ENCODE data around the gene PAGR1.

PAGR1 gene

GRCh38 chr16:29858149-29858849, 42.3 kb downstream of the PAGR1 start:
- Histone ChIP-seq H3K36me3 (ENCODE audit: low read length) (no peaks in the 10 kb centered on the region), H3K9ac (ENCODE audit: low read length) (no peak overlapping the region), H2AFZ (ENCODE audit: low read depth, low read length, severe bottlenecking) (no peak overlapping the region), H3K4me2 (ENCODE audit: low read depth, low read length, poor library complexity, severe bottlenecking) (no peak overlapping the region), H3K9me2 (replicated peaks; ENCODE audit: insufficient read depth, low read length) (no peaks in the 10 kb centered on the region), H3F3A (ENCODE audit: insufficient read depth) (no peaks in the 10 kb centered on the region), H3K79me2 (ENCODE audit: insufficient read depth, low read length) (no peaks in the 10 kb centered on the region; the same call in 1 of the 2 replicates), H3K27ac (ENCODE audit: low read depth, low read length) (no peak overlapping the region), H4K20me1 (ENCODE audit: low read depth, low read length) (no peaks in the 10 kb centered on the region), H3K4me3 (ENCODE audit: insufficient read depth, low read length, poor library complexity, severe bottlenecking) (no peak overlapping the region), H3K27me3 (ENCODE audit: low read length) (no peaks in the 10 kb centered on the region), H3K9me3 (ENCODE audit: insufficient read depth, low read length) (no peaks in the 10 kb centered on the region)
- TF ChIP-seq EZH2phosphoT487 (conservative IDR thresholded peaks at IDR 0.05; ENCODE audit: low read length) (no peak), CTCF (IDR thresholded peaks at IDR 0.05; ENCODE audit: insufficient read depth, low read length, poor library complexity, severe bottlenecking) (no peak)

GRCh38 chr16:29858974-29859373, 43.0 kb downstream of the PAGR1 start:
- Histone ChIP-seq H3K4me3 (ENCODE audit: insufficient read depth, low read length, poor library complexity, severe bottlenecking) (no peak overlapping the region), H3K4me2 (ENCODE audit: low read depth, low read length, poor library complexity, severe bottlenecking) (no peak overlapping the region), H3K9ac (ENCODE audit: low read length) (no peak overlapping the region), H2AFZ (ENCODE audit: low read depth, low read length, severe bottlenecking) (no peak overlapping the region), H3K27me3 (ENCODE audit: low read length) (no peaks in the 10 kb centered on the region), H3K9me3 (ENCODE audit: insufficient read depth, low read length) (no peaks in the 10 kb centered on the region), H3K79me2 (ENCODE audit: insufficient read depth, low read length) (no peaks in the 10 kb centered on the region; the same call in 1 of the 2 replicates), H3K9me2 (replicated peaks; ENCODE audit: insufficient read depth, low read length) (no peaks in the 10 kb centered on the region), H3F3A (ENCODE audit: insufficient read depth) (no peaks in the 10 kb centered on the region), H3K27ac (ENCODE audit: low read depth, low read length) (no peak overlapping the region), H3K36me3 (ENCODE audit: low read length) (no peaks in the 10 kb centered on the region), H4K20me1 (ENCODE audit: low read depth, low read length) (no peaks in the 10 kb centered on the region)
- TF ChIP-seq CTCF (IDR thresholded peaks at IDR 0.05; ENCODE audit: insufficient read depth, low read length, poor library complexity, severe bottlenecking) = no peak
- no peak for TF ChIP-seq EZH2phosphoT487 (conservative IDR thresholded peaks at IDR 0.05; ENCODE audit: low read length)

- no peak overlapping the region for H2AFZ ChIP-seq (ENCODE audit: low read depth, low read length, severe bottlenecking)
- no peaks in the 10 kb centered on the region for H3K9me3 ChIP-seq (ENCODE audit: insufficient read depth, low read length)
- TF ChIP-seq EZH2phosphoT487 (conservative IDR thresholded peaks at IDR 0.05; ENCODE audit: low read length) (no peak), CTCF (IDR thresholded peaks at IDR 0.05; ENCODE audit: insufficient read depth, low read length, poor library complexity, severe bottlenecking) (no peak)
- no peaks in the 10 kb centered on the region for H3K36me3 ChIP-seq (ENCODE audit: low read length)
- H3K4me3 ChIP-seq (ENCODE audit: insufficient read depth, low read length, poor library complexity, severe bottlenecking) = no peak overlapping the region
- no peaks in the 10 kb centered on the region for H3K27me3 ChIP-seq (ENCODE audit: low read length)
- no peak overlapping the region for H3K9ac ChIP-seq (ENCODE audit: low read length)
- H3K27ac ChIP-seq (ENCODE audit: low read depth, low read length) = no peak overlapping the region
- H3F3A ChIP-seq (ENCODE audit: insufficient read depth) = no peaks in the 10 kb centered on the region
- H3K4me2 ChIP-seq (ENCODE audit: low read depth, low read length, poor library complexity, severe bottlenecking) = no peak overlapping the region
- no peaks in the 10 kb centered on the region; the same call in 1 of the 2 replicates for H3K79me2 ChIP-seq (ENCODE audit: insufficient read depth, low read length)
- H4K20me1 ChIP-seq (ENCODE audit: low read depth, low read length) = no peaks in the 10 kb centered on the region
- no peaks in the 10 kb centered on the region for H3K9me2 ChIP-seq (replicated peaks; ENCODE audit: insufficient read depth, low read length)
Measured at GRCh38 chr16:29860218-29860617, 44.3 kb downstream of the PAGR1 start.
